ENCODE data around the gene COMMD6. TPM values are rescaled to one million over a fixed set of nuclear protein-coding genes. Genes with fewer than 3 reads are reported as not detected.

COMMD6 gene
- total and polyA plus RNA-seq, 2 experiments from 2014 or later, result 34.9 to 339 TPM

DNA sequence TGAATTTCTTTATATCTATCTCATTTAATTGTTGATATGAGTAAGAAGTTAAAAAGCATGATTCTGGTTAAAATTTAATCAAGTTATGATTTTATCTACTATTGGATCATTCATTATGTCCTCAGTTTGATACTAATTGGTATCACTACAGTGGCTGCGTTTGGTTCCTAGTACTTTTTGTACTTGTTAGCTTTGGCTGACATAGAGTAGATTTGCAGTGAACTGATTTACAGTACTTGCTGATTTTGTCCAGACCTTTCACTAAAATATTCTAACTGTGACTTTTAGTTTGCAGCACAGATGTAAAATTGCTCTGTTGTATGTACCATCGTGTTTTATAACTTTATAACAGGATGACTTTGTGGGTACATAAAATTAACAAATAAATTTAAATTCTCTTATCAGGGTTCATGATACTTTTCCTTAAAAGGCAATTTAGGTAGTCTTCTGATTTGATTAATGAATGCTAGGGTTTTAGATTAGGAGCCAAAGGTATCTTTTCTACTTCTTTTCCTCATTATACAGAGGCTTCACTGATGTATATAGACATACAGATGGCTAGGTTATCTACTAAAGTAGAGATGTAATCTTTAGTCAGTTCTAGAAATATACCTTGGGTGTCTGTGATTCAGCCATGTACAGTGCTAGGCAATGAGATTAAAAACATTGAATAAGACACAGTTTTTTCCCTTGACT, 20.7 kb upstream of the COMMD6 start:
- ATAC-seq, result no peak
- Mint-ChIP-seq H3K36me3 (ENCODE audit: low read depth) (peaks cover 8% of the 10 kb centered on the region; the same call in 2 of the 3 replicates), H3K27me3 (ENCODE audit: insufficient read depth, low read depth, poor library complexity) (no peaks in the 10 kb centered on the region), H3K4me1 (no peaks in the 10 kb centered on the region), H3K9me3 (no peaks in the 10 kb centered on the region), H3K27ac (no peak overlapping the region), H3K4me3 (no peak overlapping the region)
- Histone ChIP-seq H3K4me2 (no peak overlapping the region), H4K20me1 (replicated peaks; ENCODE audit: insufficient read depth) (no peaks in the 10 kb centered on the region), H3K9me2 (ENCODE audit: insufficient read depth) (no peaks in the 10 kb centered on the region), H3K27ac (ENCODE audit: low read depth) (no peak overlapping the region; the same call in 1 of the 2 replicates), H3K79me2 (replicated peaks; ENCODE audit: insufficient read depth) (peaks cover 11% of the 10 kb centered on the region; the same call in 1 of the 2 replicates), H3K4me3 (no peak overlapping the region), H3F3A (replicated peaks; ENCODE audit: low read depth) (no peaks in the 10 kb centered on the region), H2AFZ (no peak overlapping the region), H3K4me1 (ENCODE audit: insufficient read depth) (no peaks in the 10 kb centered on the region), H3K27me3 (ENCODE audit: insufficient read depth) (no peaks in the 10 kb centered on the region), H3K36me3 (ENCODE audit: insufficient read depth) (peaks cover 2% of the 10 kb centered on the region; the same call in 1 of the 2 replicates)
- TF ChIP-seq, protein P1, sequence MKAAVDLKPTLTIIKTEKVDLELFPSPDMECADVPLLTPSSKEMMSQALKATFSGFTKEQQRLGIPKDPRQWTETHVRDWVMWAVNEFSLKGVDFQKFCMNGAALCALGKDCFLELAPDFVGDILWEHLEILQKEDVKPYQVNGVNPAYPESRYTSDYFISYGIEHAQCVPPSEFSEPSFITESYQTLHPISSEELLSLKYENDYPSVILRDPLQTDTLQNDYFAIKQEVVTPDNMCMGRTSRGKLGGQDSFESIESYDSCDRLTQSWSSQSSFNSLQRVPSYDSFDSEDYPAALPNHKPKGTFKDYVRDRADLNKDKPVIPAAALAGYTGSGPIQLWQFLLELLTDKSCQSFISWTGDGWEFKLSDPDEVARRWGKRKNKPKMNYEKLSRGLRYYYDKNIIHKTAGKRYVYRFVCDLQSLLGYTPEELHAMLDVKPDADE (IDR thresholded peaks at IDR 0.05), result no peak
- no peak for DNase-seq (ENCODE audit: low spot score)

DNA sequence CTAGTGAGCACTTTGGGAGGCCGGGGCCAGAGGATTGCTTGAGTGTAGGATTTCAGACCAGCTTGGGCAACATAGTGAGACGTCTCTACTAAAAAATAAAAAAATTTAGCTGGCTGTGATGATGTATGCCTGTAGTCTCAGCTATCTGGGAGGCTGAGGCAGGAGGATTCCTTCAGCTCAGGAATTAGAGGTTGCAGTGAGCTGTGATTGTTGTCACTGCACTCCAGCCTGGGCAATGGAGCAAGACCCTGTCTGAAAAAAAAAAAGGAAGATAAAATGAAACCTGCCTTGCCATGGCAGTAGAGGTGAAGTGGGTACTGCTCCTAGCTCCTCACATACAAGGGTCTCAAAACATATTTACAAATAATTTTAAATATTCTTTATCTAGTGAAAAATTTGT, 19.3 kb upstream of the COMMD6 start:
- no peak overlapping the region for H3K4me3 ChIP-seq
- H3K9me3 Mint-ChIP-seq, result no peaks in the 10 kb centered on the region
- no peaks in the 10 kb centered on the region for H3F3A ChIP-seq (replicated peaks; ENCODE audit: low read depth)
- no peak overlapping the region for H3K27ac Mint-ChIP-seq
- no peak overlapping the region for H2AFZ ChIP-seq
- H3K4me1 ChIP-seq (ENCODE audit: insufficient read depth), result no peaks in the 10 kb centered on the region
- no peak for ATAC-seq
- no peaks in the 10 kb centered on the region for H3K27me3 ChIP-seq (ENCODE audit: insufficient read depth)
- no peak overlapping the region for H3K4me3 Mint-ChIP-seq
- H3K27ac ChIP-seq (ENCODE audit: low read depth), result no peak overlapping the region
- no peaks in the 10 kb centered on the region for H3K9me2 ChIP-seq (ENCODE audit: insufficient read depth)
- no peaks in the 10 kb centered on the region for H3K27me3 Mint-ChIP-seq (ENCODE audit: insufficient read depth, low read depth, poor library complexity)
- H3K36me3 Mint-ChIP-seq (ENCODE audit: low read depth), result peaks cover 8% of the 10 kb centered on the region; the same call in 2 of the 3 replicates
- no peaks in the 10 kb centered on the region for H4K20me1 ChIP-seq (replicated peaks; ENCODE audit: insufficient read depth)
- peaks cover 2% of the 10 kb centered on the region; the same call in 1 of the 2 replicates for H3K36me3 ChIP-seq (ENCODE audit: insufficient read depth)
- no peak overlapping the region for H3K4me2 ChIP-seq
- DNase-seq (ENCODE audit: low spot score), result no peak
- peaks cover 14% of the 10 kb centered on the region for H3K79me2 ChIP-seq (replicated peaks; ENCODE audit: insufficient read depth)
- H3K4me1 Mint-ChIP-seq, result no peaks in the 10 kb centered on the region
- TF ChIP-seq EZH2 (IDR thresholded peaks at IDR 0.05; ENCODE audit: low read depth, unreplicated experiment) (no peak), POLR2AphosphoS5 (IDR thresholded peaks at IDR 0.05; ENCODE audit: low read depth) (no peak), CREB1 (CRISPR knock-in tag; IDR thresholded peaks at IDR 0.05; ENCODE audit: low read depth) (no peak), ZNF331 (CRISPR knock-in tag; IDR thresholded peaks at IDR 0.05; ENCODE audit: low read depth) (no peak), ZNF114 (CRISPR knock-in tag; IDR thresholded peaks at IDR 0.05) (no peak), JUNB (IDR thresholded peaks at IDR 0.05; ENCODE audit: unreplicated experiment) (no peak), EZH2phosphoT487 (IDR thresholded peaks at IDR 0.05; ENCODE audit: unreplicated experiment) (no peak), NANOG (IDR thresholded peaks at IDR 0.05; ENCODE audit: borderline replicate concordance) (no peak)
- TF ChIP-seq, protein P1 (IDR thresholded peaks at IDR 0.05), result no peak
- TF ChIP-seq, protein P2, sequence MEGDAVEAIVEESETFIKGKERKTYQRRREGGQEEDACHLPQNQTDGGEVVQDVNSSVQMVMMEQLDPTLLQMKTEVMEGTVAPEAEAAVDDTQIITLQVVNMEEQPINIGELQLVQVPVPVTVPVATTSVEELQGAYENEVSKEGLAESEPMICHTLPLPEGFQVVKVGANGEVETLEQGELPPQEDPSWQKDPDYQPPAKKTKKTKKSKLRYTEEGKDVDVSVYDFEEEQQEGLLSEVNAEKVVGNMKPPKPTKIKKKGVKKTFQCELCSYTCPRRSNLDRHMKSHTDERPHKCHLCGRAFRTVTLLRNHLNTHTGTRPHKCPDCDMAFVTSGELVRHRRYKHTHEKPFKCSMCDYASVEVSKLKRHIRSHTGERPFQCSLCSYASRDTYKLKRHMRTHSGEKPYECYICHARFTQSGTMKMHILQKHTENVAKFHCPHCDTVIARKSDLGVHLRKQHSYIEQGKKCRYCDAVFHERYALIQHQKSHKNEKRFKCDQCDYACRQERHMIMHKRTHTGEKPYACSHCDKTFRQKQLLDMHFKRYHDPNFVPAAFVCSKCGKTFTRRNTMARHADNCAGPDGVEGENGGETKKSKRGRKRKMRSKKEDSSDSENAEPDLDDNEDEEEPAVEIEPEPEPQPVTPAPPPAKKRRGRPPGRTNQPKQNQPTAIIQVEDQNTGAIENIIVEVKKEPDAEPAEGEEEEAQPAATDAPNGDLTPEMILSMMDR (conservative IDR thresholded peaks at IDR 0.05; ENCODE audit: low read depth in 2 of 2), result no peak
- TF ChIP-seq, protein P3, sequence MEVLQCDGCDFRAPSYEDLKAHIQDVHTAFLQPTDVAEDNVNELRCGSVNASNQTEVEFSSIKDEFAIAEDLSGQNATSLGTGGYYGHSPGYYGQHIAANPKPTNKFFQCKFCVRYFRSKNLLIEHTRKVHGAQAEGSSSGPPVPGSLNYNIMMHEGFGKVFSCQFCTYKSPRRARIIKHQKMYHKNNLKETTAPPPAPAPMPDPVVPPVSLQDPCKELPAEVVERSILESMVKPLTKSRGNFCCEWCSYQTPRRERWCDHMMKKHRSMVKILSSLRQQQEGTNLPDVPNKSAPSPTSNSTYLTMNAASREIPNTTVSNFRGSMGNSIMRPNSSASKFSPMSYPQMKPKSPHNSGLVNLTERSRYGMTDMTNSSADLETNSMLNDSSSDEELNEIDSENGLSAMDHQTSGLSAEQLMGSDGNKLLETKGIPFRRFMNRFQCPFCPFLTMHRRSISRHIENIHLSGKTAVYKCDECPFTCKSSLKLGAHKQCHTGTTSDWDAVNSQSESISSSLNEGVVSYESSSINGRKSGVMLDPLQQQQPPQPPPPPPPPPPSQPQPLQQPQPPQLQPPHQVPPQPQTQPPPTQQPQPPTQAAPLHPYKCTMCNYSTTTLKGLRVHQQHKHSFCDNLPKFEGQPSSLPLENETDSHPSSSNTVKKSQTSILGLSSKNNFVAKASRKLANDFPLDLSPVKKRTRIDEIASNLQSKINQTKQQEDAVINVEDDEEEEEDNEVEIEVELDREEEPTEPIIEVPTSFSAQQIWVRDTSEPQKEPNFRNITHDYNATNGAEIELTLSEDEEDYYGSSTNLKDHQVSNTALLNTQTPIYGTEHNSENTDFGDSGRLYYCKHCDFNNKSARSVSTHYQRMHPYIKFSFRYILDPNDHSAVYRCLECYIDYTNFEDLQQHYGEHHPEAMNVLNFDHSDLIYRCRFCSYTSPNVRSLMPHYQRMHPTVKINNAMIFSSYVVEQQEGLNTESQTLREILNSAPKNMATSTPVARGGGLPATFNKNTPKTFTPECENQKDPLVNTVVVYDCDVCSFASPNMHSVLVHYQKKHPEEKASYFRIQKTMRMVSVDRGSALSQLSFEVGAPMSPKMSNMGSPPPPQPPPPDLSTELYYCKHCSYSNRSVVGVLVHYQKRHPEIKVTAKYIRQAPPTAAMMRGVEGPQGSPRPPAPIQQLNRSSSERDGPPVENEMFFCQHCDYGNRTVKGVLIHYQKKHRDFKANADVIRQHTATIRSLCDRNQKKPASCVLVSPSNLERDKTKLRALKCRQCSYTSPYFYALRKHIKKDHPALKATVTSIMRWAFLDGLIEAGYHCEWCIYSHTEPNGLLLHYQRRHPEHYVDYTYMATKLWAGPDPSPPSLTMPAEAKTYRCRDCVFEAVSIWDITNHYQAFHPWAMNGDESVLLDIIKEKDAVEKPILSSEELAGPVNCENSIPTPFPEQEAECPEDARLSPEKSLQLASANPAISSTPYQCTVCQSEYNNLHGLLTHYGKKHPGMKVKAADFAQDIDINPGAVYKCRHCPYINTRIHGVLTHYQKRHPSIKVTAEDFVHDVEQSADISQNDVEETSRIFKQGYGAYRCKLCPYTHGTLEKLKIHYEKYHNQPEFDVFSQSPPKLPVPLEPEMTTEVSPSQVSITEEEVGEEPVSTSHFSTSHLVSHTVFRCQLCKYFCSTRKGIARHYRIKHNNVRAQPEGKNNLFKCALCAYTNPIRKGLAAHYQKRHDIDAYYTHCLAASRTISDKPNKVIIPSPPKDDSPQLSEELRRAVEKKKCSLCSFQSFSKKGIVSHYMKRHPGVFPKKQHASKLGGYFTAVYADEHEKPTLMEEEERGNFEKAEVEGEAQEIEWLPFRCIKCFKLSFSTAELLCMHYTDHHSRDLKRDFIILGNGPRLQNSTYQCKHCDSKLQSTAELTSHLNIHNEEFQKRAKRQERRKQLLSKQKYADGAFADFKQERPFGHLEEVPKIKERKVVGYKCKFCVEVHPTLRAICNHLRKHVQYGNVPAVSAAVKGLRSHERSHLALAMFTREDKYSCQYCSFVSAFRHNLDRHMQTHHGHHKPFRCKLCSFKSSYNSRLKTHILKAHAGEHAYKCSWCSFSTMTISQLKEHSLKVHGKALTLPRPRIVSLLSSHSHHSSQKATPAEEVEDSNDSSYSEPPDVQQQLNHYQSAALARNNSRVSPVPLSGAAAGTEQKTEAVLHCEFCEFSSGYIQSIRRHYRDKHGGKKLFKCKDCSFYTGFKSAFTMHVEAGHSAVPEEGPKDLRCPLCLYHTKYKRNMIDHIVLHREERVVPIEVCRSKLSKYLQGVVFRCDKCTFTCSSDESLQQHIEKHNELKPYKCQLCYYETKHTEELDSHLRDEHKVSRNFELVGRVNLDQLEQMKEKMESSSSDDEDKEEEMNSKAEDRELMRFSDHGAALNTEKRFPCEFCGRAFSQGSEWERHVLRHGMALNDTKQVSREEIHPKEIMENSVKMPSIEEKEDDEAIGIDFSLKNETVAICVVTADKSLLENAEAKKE (CRISPR knock-in tag; IDR thresholded peaks at IDR 0.05), result no peak
